ENCODE data around the gene PRDX5. TPM values are rescaled to one million over a fixed set of nuclear protein-coding genes. Genes with fewer than 3 reads are reported as not detected.
A peak's percentile ranks its signal among the peaks of the same experiment; 100 is the strongest.

The PRDX5 gene
- total and polyA plus RNA-seq, 9 of the 15 experiments (the other 6 are each of a cell fraction or from before 2014, with no cell fraction given): 40.8 to 327 (median 204) TPM

- TF ChIP-seq ZBTB8A (IDR thresholded peaks at IDR 0.05; ENCODE audit: partially characterized antibody): no peak
- TF ChIP-seq ZNF507 (tag; conservative IDR thresholded peaks at IDR 0.05): no peak
- TF ChIP-seq XRCC5 (IDR thresholded peaks at IDR 0.05; ENCODE audit: low read depth, low read length): no peak
- no peak for TF ChIP-seq CSDE1 (IDR thresholded peaks at IDR 0.05)
- no peak for TF ChIP-seq PRDM10 (IDR thresholded peaks at IDR 0.05; ENCODE audit: partially characterized antibody)
- no peak for TF ChIP-seq SIRT6 (IDR thresholded peaks at IDR 0.05; ENCODE audit: low read depth, low read length)
- no peak for TF ChIP-seq ZNF140 (CRISPR knock-in tag; IDR thresholded peaks at IDR 0.05)
- TF ChIP-seq TGIF2 (CRISPR knock-in tag; IDR thresholded peaks at IDR 0.05): no peak
- TF ChIP-seq ETS2 (tag; IDR thresholded peaks at IDR 0.05; ENCODE audit: borderline replicate concordance, poor library complexity, severe bottlenecking): no peak
- TF ChIP-seq ZC3H8 (IDR thresholded peaks at IDR 0.05): no peak
- TF ChIP-seq CHD4 (IDR thresholded peaks at IDR 0.05; ENCODE audit: insufficient read depth, insufficient replicate concordance, low read depth, low read length, poor library complexity, severe bottlenecking): no peak
- TF ChIP-seq MAZ (CRISPR knock-in tag; conservative IDR thresholded peaks at IDR 0.05 in 1 of 2, IDR thresholded peaks at IDR 0.05 in 1 of 2): 0 out of 4 replicates have a peak, but pooled peaks of 1 of the 2 experiments have one; percentile 21
Observed at GRCh38 chr11:64343767-64344559, 26.0 kb downstream of the PRDX5 start (continued).
